H9 (cell line): ENCODE results near the gene SMYD2. TPM values are rescaled to one million over a fixed set of nuclear protein-coding genes. Genes with fewer than 3 reads are reported as not detected.

Experiments
- DNase-seq: peaks from one replicate; pipeline ENCODE4 v3.0.0-alpha.2; 2017
- H2AFZ ChIP-seq: one replicate; pipeline ENCODE4 v1.6.1; 2013; ENCODE audit warnings: mild to moderate bottlenecking, low read length, control low read depth, moderate library complexity
- H2AK5ac ChIP-seq: 2 replicates; pipeline ENCODE4 v1.6.1; 2013; ENCODE audit warnings: low read length, control low read depth, mixed read lengths; ENCODE audit not compliant: insufficient read length
- H2BK120ac ChIP-seq: one replicate; pipeline ENCODE4 v1.6.1; 2013; ENCODE audit warnings: low read depth, mild to moderate bottlenecking, low read length, control low read depth, inconsistent platforms; ENCODE audit not compliant: poor library complexity, severe bottlenecking
- H2BK12ac ChIP-seq: 2 replicates; pipeline ENCODE4 v1.6.1; 2013; ENCODE audit warnings: low read length, control low read depth, mixed read lengths, low read depth; ENCODE audit not compliant: insufficient read length
- H2BK15ac ChIP-seq: 2 replicates; pipeline ENCODE4 v1.6.1; 2013; ENCODE audit warnings: low read depth, low read length, control low read depth
- H2BK20ac ChIP-seq: one replicate; pipeline ENCODE4 v1.6.1; 2013; ENCODE audit warnings: low read depth, mild to moderate bottlenecking, low read length, control low read depth, inconsistent platforms; ENCODE audit not compliant: poor library complexity, severe bottlenecking
- H2BK5ac ChIP-seq: 2 replicates; pipeline ENCODE4 v1.6.1; 2013; ENCODE audit warnings: low read length, control low read depth, mixed read lengths; ENCODE audit not compliant: insufficient read length
- H3K14ac ChIP-seq: 2 replicates; pipeline ENCODE4 v1.6.1; 2013; ENCODE audit warnings: low read length, control low read depth; ENCODE audit not compliant: insufficient read depth
- H3K18ac ChIP-seq: 2 replicates; pipeline ENCODE4 v1.6.1; 2013; ENCODE audit warnings: low read depth, mild to moderate bottlenecking, mixed read lengths, low read length, control low read depth; ENCODE audit not compliant: insufficient read length
- H3K23ac ChIP-seq: 2 replicates; pipeline ENCODE4 v1.6.1; 2013; ENCODE audit warnings: low read length, control low read depth, mixed read lengths, low read depth; ENCODE audit not compliant: insufficient read length
- H3K23me2 ChIP-seq: 2 replicates; pipeline ENCODE4 v1.6.1; 2013; ENCODE audit warnings: low read depth, mild to moderate bottlenecking, mixed read lengths, low read length, control low read depth; ENCODE audit not compliant: insufficient read length, poor library complexity, severe bottlenecking
- H3K27ac ChIP-seq: 2 replicates; pipeline ENCODE4 v1.5.1; 2013; ENCODE audit warnings: low read length, control low read depth, mixed read lengths, low read depth; ENCODE audit not compliant: insufficient read length
- H3K27me3 ChIP-seq: 2 replicates; pipeline ENCODE4 v1.6.1; 2013; ENCODE audit warnings: low read length, control low read depth, inconsistent platforms; ENCODE audit not compliant: insufficient read depth
- H3K4ac ChIP-seq: 2 replicates; pipeline ENCODE4 v1.6.1; 2013; ENCODE audit warnings: low read depth, mild to moderate bottlenecking, control low read depth, inconsistent platforms, low read length, moderate library complexity
- H3K4me1 ChIP-seq: 2 replicates; pipeline ENCODE4 v1.6.1; 2013; ENCODE audit warnings: low read length, control low read depth, inconsistent platforms; ENCODE audit not compliant: insufficient read depth
- H3K4me2 ChIP-seq: 2 replicates; pipeline ENCODE4 v1.6.1; 2013; ENCODE audit warnings: low read length, control low read depth, mixed read lengths; ENCODE audit not compliant: insufficient read length, insufficient read depth
- H3K56ac ChIP-seq: 2 replicates; pipeline ENCODE4 v1.6.1; 2013; ENCODE audit warnings: low read depth, mild to moderate bottlenecking, mixed read lengths, low read length, control low read depth; ENCODE audit not compliant: insufficient read length
- H3K79me1 ChIP-seq: 2 replicates; pipeline ENCODE4 v1.6.1; 2013; ENCODE audit warnings: low read depth, mild to moderate bottlenecking, moderate library complexity, low read length, control low read depth, inconsistent platforms; ENCODE audit not compliant: insufficient read depth, poor library complexity, severe bottlenecking
- H3K79me2 ChIP-seq: 2 replicates; pipeline ENCODE4 v1.6.1; 2013; ENCODE audit warnings: low read length, control low read depth, inconsistent platforms; ENCODE audit not compliant: insufficient read depth
- H3K9ac ChIP-seq: 2 replicates; pipeline ENCODE4 v1.6.1; 2013; ENCODE audit warnings: low read length, control low read depth, mixed read lengths; ENCODE audit not compliant: insufficient read length; ENCODE audit errors: extremely low read depth
- H3K9me3 ChIP-seq: one replicate; pipeline ENCODE4 v1.6.1; 2013; ENCODE audit warnings: low read depth, low read length, inconsistent platforms; ENCODE audit not compliant: control insufficient read depth
- H3T11ph ChIP-seq: one replicate; pipeline ENCODE4 v1.6.1; 2013; ENCODE audit warnings: mild to moderate bottlenecking, low read length, control low read depth, inconsistent platforms
- H4K20me1 ChIP-seq: one replicate; pipeline ENCODE4 v1.6.1; 2013; ENCODE audit not compliant: control insufficient read depth, insufficient read length, insufficient read depth
- H4K5ac ChIP-seq: 2 replicates; pipeline ENCODE4 v1.6.1; 2013; ENCODE audit warnings: low read depth, mild to moderate bottlenecking, mixed read lengths, low read length, control low read depth; ENCODE audit not compliant: insufficient read length
- H4K8ac ChIP-seq: replicated peaks from 2 replicates; pipeline ENCODE4 v1.6.1; 2013; ENCODE audit warnings: low read length, control low read depth, mixed read lengths, low read depth; ENCODE audit not compliant: insufficient read length
- H4K91ac ChIP-seq: 2 replicates; pipeline ENCODE4 v1.6.1; 2013; ENCODE audit warnings: low read depth, mild to moderate bottlenecking, moderate library complexity, mixed read lengths, low read length, control low read depth; ENCODE audit not compliant: insufficient read length
- H3K27ac Mint-ChIP-seq, 3 experiments: 2 replicates in 2 of 3; 3 replicates in 1 of 3; pipeline ENCODE4 v1.8.0; 2020 to 2021; ENCODE audit warnings: mixed read lengths in 3 of 3, mild to moderate bottlenecking in 1 of 3, moderate library complexity in 1 of 3
- H3K27me3 Mint-ChIP-seq: 2 replicates; pipeline ENCODE4 v1.8.0; 2021; ENCODE audit warnings: low read depth, mild to moderate bottlenecking, moderate library complexity, mixed read lengths
- H3K36me3 Mint-ChIP-seq, 3 experiments: 2 replicates in 2 of 3; 3 replicates in 1 of 3; pipeline ENCODE4 v1.8.0; 2020 to 2021; ENCODE audit warnings: low read depth in 3 of 3, mixed read lengths in 3 of 3; ENCODE audit not compliant: insufficient read depth in 1 of 3
- H3K4me1 Mint-ChIP-seq, 2 experiments: 2 replicates each; pipeline ENCODE4 v1.8.0; 2020; ENCODE audit warnings: mixed read lengths in 2 of 2
- H3K4me3 Mint-ChIP-seq, 2 experiments: 2 replicates in 1 of 2; 3 replicates in 1 of 2; pipeline ENCODE4 v1.8.0; 2020 to 2021; ENCODE audit warnings: mild to moderate bottlenecking in 2 of 2, mixed read lengths in 2 of 2, moderate library complexity in 1 of 2
- H3K9me3 Mint-ChIP-seq, 2 experiments: 2 replicates in 1 of 2; 3 replicates in 1 of 2; pipeline ENCODE4 v1.8.0; 2020; ENCODE audit warnings: mild to moderate bottlenecking in 2 of 2, mixed read lengths in 2 of 2, moderate library complexity in 1 of 2
- WGBS: extraction: QIAGEN DNeasy Blood & Tissue Kit; methylation state at CpG from one replicate; pipeline ENCODE4 v1.1.7; 2013; ENCODE audit warnings: missing lambda C conversion rate, low lambda C conversion rate, mixed read lengths; ENCODE audit not compliant: insufficient read length; ENCODE audit errors: extremely low coverage; 5-methylcytosine and 5-hydroxymethylcytosine counted together
- total RNA-seq: library from RNA; stranded (reverse); gene quantifications from 2 replicates; pipeline ENCODE4 v1.2.1, GENCODE V29; 2021
- TF ChIP-seq, protein P1 (sequence below): fragments of 200-600 bp; sonication (generic); conservative IDR thresholded peaks from 3 replicates; pipeline ENCODE4 v1.8.0; 2021; ENCODE audit warnings: antibody characterized with exemption, mild to moderate bottlenecking

The SMYD2 gene
- total RNA-seq, 1 experiment from 2014 or later: 10.9 TPM

DNA sequence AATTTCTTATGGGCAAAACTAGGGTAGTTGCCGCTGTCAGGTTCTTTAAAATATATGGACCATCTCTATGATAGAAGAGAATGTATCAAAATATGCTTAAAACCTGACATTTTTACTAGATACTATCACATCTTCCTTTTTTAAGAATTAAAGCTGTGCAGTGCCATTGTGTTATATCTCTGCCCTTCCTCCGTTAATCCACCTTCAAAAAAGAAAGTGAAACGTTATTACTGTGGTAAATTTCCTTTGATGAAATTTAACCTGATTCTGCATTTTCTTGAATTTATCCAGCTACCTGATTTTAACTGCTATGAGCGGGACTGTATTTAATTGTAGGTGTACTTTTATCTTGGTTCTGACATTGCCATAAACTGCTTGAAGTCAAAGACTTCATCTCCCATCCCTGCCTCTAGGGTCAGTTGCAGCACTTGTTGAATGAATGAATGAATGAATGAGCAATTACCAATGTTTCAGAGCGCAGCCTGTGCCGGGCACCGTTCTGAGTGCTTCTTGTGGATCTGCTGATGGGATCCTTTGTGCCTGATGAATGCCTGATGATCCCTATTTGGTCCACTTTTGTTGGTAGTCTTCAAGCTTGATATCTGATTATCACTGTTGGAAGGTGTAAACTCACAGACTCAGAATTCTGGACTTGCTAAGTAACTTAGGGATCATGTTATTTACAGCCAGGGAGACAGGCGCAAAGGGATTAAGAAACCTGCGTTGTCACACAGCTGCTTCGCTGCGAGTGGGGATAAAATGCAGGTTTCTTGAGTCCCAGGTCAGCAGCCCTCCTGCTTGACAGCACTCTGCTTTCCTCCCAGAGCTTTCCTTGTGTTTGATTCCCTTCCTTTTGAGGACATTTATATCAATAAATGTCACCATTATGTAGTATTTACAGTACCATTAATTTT is 30.1 kb downstream of the SMYD2 start:
- Histone ChIP-seq H2BK15ac (no peak overlapping the region), H4K8ac (no peak overlapping the region), H3K79me2 (no peaks in the 10 kb centered on the region), H3K56ac (no peak overlapping the region), H4K20me1 (no peaks in the 10 kb centered on the region), H3K4ac (no peak overlapping the region), H3K27ac (no peak overlapping the region), H3K23ac (no peak overlapping the region), H2AFZ (no peak overlapping the region), H3K79me1 (no peaks in the 10 kb centered on the region), H2BK5ac (no peak overlapping the region), H3K9ac (no peak overlapping the region), H3K27me3 (peaks cover 18% of the 10 kb centered on the region), H3K4me2 (no peak overlapping the region), H3T11ph (no peak overlapping the region), H4K91ac (no peak overlapping the region), H3K9me3 (no peaks in the 10 kb centered on the region), H4K5ac (no peak overlapping the region), H2BK120ac (no peak overlapping the region), H2BK20ac (no peak overlapping the region), H3K14ac (no peak overlapping the region), H2AK5ac (no peak overlapping the region), H3K23me2 (no peaks in the 10 kb centered on the region), H2BK12ac (no peak overlapping the region), H3K4me1 (peaks cover 5% of the 10 kb centered on the region; the same call in 1 of the 2 replicates), H3K18ac (no peak overlapping the region)
- H3K36me3 Mint-ChIP-seq: no peaks in the 10 kb centered on the region; a peak in 2 of 7 replicates
- no peak overlapping the region for H3K4me3 Mint-ChIP-seq
- TF ChIP-seq, protein P1, sequence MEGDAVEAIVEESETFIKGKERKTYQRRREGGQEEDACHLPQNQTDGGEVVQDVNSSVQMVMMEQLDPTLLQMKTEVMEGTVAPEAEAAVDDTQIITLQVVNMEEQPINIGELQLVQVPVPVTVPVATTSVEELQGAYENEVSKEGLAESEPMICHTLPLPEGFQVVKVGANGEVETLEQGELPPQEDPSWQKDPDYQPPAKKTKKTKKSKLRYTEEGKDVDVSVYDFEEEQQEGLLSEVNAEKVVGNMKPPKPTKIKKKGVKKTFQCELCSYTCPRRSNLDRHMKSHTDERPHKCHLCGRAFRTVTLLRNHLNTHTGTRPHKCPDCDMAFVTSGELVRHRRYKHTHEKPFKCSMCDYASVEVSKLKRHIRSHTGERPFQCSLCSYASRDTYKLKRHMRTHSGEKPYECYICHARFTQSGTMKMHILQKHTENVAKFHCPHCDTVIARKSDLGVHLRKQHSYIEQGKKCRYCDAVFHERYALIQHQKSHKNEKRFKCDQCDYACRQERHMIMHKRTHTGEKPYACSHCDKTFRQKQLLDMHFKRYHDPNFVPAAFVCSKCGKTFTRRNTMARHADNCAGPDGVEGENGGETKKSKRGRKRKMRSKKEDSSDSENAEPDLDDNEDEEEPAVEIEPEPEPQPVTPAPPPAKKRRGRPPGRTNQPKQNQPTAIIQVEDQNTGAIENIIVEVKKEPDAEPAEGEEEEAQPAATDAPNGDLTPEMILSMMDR: no peak
- H3K27ac Mint-ChIP-seq: no peak overlapping the region
- H3K27me3 Mint-ChIP-seq: peaks cover 68% of the 10 kb centered on the region
- H3K9me3 Mint-ChIP-seq: no peaks in the 10 kb centered on the region
- no CpG with 5 or more reads among the region's 11 CpGs for WGBS
- DNase-seq: no peak
- H3K4me1 Mint-ChIP-seq: peaks cover 36 to 38% of the 10 kb centered on the region in 2 experiments
